H1 (cell line): Measurements from ENCODE around the gene NMRK2.

Experiments used
- POLR2A ChIP-seq, 2 experiments: IDR thresholded peaks; 1 replicate in 1 of 2; 2 replicates in 1 of 2; pipeline ENCODE4 v1.6.1; 2011; ENCODE audit warnings: low read depth in 2 of 2, low read length in 2 of 2, mild to moderate bottlenecking in 2 of 2; ENCODE audit errors: control extremely low read depth in 1 of 2
- TF ChIP-seq, protein P1 (sequence below), 3 experiments: IDR thresholded peaks; 1 replicate in 2 of 3; 2 replicates in 1 of 3; pipeline versions ENCODE4 v1.5.1 to v1.6.1; 2011; ENCODE audit warnings: low read length in 3 of 3, mild to moderate bottlenecking in 3 of 3, inconsistent platforms in 2 of 3, low read depth in 1 of 3, moderate library complexity in 1 of 3; ENCODE audit not compliant: insufficient read depth in 1 of 3; ENCODE audit errors: control extremely low read depth in 1 of 3

DNA sequence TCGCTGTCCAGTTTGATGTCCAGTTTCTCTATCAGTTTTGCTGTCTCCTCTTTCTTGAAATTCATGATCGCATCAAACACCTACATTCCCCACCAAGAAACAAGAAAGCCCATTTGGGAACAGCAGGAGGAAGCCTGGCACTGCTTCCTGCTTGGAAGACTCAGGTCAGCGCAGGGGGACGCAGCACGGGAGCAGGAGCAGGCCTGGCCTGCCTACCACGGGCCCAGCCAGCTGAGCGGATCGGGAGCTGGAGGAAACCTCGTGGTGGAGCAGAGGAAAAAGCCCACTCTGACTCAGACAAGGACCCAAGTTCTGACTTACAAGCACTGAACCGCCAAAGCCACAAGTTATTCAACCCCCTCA is 48.5 kb downstream of the NMRK2 start:
- TF ChIP-seq, protein P1, sequence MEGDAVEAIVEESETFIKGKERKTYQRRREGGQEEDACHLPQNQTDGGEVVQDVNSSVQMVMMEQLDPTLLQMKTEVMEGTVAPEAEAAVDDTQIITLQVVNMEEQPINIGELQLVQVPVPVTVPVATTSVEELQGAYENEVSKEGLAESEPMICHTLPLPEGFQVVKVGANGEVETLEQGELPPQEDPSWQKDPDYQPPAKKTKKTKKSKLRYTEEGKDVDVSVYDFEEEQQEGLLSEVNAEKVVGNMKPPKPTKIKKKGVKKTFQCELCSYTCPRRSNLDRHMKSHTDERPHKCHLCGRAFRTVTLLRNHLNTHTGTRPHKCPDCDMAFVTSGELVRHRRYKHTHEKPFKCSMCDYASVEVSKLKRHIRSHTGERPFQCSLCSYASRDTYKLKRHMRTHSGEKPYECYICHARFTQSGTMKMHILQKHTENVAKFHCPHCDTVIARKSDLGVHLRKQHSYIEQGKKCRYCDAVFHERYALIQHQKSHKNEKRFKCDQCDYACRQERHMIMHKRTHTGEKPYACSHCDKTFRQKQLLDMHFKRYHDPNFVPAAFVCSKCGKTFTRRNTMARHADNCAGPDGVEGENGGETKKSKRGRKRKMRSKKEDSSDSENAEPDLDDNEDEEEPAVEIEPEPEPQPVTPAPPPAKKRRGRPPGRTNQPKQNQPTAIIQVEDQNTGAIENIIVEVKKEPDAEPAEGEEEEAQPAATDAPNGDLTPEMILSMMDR (IDR thresholded peaks at IDR 0.05; ENCODE audit: control extremely low read depth in 1 of 3, insufficient read depth in 1 of 3, low read depth in 1 of 3, low read length in 3 of 3) = no peak
- peak; percentile 10 to 74; a peak in 2 of 3 replicates for TF ChIP-seq POLR2A (IDR thresholded peaks at IDR 0.05; ENCODE audit: control extremely low read depth in 1 of 2, low read depth in 2 of 2, low read length in 2 of 2)
